HG03442 (cell line): ENCODE measurements around the gene PRCD.

Experiments
- ATAC-seq: cut with Tn5 transposase; IDR thresholded peaks from one replicate; pipeline ENCODE4 v1.9.1; 2021; ENCODE audit warnings: mild to moderate bottlenecking, moderate library complexity; ENCODE audit not compliant: unreplicated experiment

PRCD gene

DNA sequence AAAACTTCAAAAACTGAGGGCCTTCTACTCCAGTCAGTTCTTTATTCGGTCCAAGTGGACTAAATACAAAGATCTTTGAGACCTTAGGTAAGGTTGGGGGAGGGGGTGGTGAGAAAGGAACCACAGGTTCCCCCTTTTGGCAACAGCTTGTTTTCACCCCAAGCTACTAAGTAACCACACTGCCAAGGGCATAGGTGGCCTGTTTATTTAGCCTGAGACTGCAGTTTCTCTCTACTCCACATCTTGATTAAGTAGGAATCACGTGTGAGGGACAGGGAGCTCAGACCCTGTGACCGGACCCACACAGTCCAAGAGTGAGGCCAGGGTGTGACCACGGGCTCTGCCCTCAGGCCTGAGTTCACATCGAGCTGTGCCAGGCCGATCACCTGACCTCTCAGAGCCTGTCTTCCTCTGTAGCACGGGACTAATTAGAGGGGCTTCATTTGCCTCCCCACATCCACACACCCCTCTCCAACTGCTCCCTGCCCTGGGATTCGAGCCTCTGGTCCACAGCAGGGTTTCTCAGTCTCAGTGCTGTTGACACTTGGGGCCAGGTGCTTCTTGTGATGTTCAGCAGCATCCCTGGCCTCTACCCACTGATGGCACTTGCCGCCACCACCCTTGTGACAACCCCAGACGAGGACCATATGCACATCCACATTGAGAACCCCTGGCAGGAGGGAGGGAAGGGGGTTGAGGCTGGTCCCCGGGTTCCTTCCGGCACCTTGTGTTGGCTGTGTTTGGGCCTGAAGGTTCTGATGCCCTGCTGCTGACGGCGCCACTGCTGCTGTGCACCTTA lies 28.0 kb downstream of the PRCD start:
- no peak for ATAC-seq

- ATAC-seq, result no peak
Observed at GRCh38 chr17:76568811-76569221, 29.0 kb downstream of the PRCD start.

- no peak for ATAC-seq
Observed at GRCh38 chr17:76569607-76570279, 29.9 kb downstream of the PRCD start.

GRCh38 chr17:76570457-76570856 lies 30.6 kb downstream of the PRCD start:
- no peak for ATAC-seq

- no peak for ATAC-seq
Observed at GRCh38 chr17:76570877-76571471, 31.1 kb downstream of the PRCD start.

DNA sequence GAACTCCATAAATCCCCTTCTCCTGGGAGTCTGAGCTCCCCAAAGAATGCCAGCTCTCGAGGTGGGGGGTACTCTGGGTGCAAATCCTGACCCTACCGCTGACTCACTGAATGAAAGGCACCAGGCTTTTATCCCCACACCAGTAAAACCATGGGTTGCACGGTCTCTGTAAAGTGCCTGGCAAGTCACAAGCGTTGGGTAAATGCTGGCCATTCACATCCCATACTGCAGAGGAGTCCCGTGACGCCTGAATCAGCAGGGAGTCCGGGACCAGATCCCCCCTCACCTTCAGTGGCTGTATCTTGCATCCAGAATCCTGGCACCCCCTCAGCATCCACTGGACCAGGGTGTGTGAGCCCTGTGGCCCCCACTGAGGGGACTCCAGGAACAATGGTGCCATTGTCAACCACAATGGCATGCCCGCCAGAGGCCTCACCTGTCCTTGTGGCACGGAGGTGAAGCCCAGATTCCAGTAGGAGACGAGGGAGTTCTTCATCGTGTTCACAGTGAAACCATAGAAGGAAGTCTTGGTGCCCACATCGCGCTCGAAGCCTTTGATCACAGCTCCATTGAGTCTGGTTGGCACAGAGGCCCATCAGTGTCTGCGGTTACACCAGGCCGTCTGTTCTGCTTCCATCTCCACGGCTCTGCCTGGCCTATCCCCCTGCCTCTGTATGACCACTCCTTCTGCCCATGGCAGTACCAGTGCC lies 32.5 kb downstream of the PRCD start:
- no peak for ATAC-seq

- no peak for ATAC-seq
Observed at GRCh38 chr17:76573096-76573495, 33.3 kb downstream of the PRCD start.

GRCh38 chr17:76574166-76574565 lies 34.3 kb downstream of the PRCD start:
- ATAC-seq, result no peak

GRCh38 chr17:76575570-76575969 lies 35.7 kb downstream of the PRCD start:
- no peak for ATAC-seq

DNA sequence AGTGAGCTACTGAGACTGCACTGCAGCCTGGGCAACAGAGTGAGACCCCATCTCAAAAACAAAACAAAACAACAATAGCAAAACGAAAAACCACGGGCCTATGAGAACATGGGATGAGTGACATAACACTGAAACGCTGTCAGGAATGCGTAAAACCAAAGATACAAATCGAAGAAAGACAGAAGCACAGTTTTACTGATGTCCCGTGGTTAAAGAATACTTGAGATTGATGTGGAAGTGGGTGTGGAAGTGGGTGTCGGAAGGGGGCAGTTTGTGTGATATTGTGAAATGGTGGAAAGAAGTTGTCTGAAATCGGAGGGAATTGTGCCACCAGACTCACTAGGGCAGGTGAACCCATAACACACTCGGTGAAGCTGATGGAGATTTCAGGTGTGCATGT lies 36.3 kb downstream of the PRCD start:
- no peak for ATAC-seq

DNA sequence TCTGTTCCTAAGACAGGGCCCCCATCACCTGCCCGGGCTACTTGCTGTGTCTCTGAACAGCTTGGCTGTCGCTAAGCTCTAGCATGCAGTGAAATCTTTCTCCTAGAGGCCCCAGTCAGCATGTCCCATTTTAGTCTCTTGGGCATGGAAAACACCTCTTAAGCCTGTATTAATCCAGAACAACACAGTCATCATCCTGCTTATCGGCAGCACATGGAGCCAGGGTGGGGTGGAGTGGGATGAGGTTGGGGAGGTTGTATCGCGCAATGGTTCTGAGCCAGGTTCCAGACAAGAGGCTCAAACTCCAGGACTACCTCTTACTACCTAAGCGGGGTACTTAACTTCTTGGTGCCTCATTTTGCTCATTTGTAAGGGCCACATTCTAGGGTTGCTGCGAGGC lies 38.0 kb downstream of the PRCD start:
- no peak for ATAC-seq

- no peak for ATAC-seq
Observed at GRCh38 chr17:76578376-76578775, 38.5 kb downstream of the PRCD start.

DNA sequence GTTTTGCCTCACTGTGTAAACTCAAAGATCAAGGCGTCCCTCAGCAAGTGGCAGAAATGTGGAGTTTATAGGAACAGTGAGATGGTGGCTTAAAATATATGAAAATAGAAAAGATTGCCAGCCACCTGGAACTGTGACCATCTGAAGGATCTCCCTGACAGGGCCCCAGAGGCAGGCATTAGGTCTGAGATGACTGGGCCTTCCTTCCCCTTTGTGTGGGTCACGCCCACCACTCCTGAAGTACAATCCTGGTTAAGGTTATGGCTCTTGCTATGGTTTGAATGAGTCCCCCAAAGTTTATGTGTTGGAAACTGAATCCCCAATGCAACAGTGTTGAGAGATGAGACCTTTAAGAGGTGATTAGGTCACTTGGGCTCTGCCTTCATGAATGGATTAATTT lies 39.4 kb downstream of the PRCD start:
- ATAC-seq, result no peak

DNA sequence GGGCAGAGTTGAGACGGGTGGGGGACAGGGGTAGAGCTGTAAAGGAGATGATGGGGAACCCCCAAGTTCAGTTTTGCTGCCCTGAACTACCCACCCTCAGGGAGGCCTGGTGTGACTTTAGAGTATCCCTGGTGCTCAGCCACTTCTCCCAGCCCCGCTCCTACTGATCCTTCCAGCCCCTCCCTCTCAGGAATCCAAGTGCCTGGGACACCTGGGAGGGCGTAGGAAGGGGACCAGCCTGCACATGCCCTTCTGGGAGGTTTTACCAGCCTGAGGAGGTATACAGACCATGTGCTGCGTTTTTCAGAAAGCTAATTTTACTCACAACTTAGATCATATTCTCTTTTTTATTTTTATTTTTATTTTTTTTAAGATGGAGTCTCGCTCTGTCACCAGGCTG lies 41.7 kb downstream of the PRCD start:
- ATAC-seq, result no peak

GRCh38 chr17:76582660-76583059 lies 42.8 kb downstream of the PRCD start:
- no peak for ATAC-seq

DNA sequence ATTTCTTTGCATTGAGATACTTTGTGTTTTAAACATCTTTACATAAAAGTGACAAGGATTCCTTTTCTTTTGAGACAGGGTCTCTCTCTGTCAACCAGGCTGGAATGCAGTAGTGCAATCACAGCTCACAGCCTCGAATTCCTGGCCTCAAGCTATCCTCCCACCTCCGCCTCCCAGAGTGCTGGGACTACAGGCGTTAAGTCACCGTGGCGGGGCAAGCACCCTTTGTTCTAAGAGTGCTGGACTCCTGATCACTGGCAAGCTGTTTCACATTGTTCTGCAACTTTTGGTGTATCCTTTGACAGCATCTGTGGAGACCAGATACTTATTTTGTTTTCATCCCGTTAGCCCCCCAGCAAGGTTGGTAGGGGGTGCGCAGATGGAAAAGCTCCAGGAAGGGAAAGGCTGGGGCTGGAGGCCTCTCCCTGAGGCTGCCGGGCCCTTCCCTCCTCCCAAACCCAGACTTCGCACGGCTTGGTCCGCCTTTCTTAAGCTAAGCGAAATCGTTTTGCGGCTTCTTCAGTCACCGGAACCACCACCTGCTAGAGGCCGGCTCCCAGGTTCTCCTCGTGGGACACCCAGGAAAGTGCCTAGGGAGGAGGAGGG lies 44.7 kb downstream of the PRCD start:
- no peak for ATAC-seq

DNA sequence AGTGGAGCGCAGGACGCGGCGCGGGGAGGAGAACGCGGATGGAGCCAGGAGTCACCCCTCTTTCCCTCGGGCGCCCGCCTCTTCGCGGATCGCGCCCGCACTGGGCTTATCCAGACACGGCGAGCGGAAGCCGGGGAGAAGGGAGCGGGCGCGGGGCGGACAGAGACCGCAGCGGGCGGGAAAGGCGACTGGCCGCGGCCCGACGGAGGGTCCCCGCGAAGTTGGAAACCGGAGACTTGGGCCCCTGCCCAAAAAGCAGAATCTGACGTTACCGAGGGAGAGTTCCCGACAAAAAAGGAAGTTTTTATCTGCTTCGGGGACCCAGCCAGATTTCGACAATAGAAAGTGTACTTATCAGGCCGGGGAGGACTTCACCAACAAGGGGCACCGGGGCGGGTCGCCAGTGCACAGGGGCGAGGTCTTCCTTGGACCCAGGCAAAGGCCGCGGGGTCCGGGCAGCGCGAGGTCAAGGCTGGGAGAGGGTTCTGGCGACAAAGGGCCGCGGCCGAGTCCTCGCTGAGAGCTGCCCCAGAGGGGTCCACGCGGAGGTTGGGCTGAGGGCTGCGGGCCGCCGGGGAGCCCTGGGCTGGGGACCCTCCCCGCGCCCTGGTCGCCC lies 45.3 kb downstream of the PRCD start:
- ATAC-seq, result no peak

DNA sequence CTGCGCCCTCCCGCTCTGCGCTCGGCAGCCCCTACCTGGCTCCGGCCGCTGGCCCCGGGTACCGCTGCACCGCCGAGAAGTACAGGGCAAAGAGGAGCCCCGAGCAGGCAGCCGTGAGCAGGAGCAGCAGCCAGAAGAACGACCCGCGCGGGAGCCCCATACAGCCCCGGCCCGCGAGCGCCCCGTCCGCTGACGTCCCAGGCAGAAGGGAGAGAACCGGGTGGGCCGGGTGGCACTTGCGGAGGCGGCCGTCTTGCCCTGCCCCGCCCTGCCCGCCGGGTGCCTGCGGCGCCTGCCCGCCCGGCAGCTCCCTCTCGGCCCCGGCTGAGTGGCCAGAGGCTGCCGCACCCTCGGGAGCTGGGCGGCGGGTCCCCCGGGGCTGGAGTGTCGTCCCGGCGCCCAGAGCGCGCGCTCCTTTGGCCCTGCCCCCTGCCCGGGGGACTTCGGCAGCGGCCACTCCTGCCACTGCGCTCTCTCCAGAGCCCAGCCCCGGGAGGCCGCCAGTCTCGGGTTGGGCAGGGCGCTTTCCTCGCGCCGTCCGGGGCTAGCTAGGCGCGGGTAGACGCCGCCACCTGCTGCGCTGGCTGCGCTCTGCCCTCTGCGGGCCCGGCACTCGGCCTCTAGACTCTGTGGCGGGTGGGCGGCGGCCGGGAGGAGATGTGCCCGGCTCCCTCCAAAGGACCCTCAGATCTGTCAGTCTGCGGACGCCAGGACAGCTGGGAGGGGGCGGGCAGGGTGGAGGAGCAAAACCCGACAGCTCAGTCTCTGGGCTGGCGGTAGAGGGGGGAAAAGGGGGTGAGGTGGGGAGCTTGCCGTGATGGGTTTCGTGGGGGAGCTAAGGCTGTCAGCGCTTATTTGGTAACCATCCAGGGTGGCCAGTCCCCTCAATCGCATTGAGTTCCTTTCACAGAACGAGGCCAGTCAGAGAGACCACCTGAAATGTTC lies 46.1 kb downstream of the PRCD start, which contains the start of gene ST6GALNAC2:
TSS of gene ST6GALNAC2 (minus strand) at position 212 of the 945 bp plus-strand sequence. CDS start at position 160, 52 bp downstream.
- ATAC-seq, result no peak

- ATAC-seq, result no peak
Observed at GRCh38 chr17:76586741-76587487, 47.1 kb downstream of the PRCD start.
